SIG-M5 treated with dmso at 0.1 percent for 504 hours (cell line): Measurements from ENCODE around the gene SMC4.

Experiments
- DNase-seq: peaks from one replicate; lab custom pipeline; 2025; ENCODE audit not compliant: unreplicated experiment; lab: John Stamatoyannopoulos, UW

Gene SMC4

DNA sequence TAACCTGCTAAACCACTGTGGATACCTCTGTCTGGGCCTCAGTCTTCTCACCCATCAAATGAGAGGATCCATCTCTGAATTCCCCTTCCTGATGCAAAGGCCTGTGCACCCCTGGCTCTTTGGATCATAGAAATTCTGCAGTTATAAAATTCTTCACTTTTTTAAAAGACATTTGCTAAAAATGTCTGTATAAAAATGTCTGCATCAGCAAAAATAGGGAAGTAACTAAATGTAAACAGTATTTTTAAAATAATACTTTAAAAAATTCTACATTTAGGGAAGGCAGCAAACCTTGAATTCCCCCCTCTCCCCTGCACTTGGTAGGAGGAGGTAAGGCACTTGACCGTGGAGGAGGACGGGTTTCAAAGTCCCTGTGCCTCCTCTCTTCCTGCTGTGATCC is 75.7 kb downstream of the SMC4 start:
- no peak for DNase-seq

DNA sequence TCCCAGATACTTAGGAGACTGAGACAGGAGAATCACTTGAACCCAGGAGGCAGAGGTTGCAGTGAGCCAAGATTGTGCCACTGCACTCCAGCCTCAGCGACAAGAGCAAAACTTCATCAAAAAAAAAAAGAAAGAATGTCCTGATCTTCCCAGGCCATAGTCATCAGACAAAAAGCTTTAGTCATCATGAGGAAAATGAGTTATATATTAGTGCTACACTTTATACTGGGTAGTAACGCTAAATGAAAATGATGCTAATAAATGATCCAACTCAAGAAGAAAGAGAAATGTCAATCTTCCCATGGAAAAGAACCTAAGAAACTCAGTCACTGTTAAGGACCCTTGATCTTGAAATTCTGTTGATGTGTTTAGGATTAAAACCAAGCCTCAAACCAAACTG is 76.4 kb downstream of the SMC4 start:
- no peak for DNase-seq

DNA sequence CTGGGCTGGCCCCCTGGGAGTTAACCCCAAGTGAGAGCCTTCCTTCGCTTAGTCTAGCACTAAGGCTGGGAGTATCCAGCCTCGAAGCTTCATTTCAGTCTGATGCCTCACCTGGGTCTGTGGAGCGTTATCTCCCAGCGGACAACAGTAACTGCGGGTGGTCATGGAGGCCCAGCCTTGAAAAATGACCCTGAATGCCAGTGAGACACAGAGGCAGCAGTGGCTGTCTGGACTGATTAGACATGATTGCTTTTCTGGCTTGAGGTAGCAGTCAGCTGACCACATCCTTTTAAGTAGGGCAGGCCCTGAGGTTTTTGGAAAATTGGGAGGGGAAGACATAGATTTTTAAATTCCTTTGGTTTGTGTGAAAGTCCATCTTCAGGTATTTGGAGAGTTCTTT is 78.3 kb downstream of the SMC4 start:
- DNase-seq, result no peak

DNA sequence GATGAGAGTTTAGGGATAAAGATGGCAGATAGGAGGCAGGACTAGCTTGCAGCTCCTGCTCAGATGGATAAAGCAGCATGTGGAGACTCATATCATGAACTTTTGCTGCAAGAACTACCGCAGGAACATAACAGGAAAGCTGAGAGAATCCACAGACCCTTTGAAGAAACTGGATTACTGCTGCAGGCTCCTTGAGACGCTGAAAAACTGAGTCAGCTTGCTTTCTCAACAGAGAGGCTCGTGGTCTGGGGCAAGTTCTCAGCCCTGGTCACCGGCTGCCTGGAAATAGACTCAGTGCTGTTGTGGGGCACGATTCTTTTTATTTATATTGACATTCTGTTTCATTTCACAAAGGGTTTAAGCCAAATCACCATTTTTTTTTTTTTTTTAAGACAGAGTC is 78.9 kb downstream of the SMC4 start:
- no peak for DNase-seq

DNA sequence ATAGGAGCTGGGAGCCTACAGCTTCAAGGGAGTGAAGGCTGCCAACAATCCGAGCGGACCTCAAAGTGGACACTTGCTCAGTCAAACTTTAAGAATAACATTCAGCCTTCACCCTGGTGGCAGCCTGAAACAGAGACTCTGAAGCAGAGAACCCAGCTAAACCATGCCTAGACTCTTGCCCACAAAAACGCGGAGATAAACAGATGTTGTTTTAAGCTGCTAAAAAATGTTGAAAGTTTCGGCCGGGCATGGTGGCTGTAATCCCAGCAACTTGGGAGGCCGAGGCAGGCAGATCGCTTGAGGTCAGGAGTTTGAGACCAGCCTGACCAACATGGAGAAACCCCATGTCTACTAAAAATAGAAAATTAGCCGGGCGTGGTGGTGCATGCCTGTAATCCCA is 79.9 kb downstream of the SMC4 start:
- DNase-seq, result no peak

DNA sequence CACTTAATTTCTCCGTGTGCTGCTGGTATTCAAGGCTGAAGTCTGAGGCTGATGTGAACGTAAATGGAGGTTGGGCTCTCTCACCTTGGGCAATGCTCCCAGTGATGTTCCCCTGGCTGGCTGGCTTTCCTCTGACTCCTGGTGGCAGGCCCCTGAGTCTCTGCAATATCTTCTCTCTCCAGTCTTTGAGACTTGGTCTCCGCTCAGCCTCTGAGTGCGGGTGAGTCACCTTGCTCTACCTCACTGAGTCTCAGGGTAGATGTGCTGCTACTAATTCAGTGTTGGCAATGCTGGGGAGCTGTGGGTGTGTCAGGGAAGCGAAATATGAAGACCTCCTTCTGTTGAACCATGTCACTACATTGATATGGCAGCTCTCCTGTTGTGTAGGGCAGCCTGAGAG is 81.5 kb downstream of the SMC4 start:
- DNase-seq, result no peak

DNA sequence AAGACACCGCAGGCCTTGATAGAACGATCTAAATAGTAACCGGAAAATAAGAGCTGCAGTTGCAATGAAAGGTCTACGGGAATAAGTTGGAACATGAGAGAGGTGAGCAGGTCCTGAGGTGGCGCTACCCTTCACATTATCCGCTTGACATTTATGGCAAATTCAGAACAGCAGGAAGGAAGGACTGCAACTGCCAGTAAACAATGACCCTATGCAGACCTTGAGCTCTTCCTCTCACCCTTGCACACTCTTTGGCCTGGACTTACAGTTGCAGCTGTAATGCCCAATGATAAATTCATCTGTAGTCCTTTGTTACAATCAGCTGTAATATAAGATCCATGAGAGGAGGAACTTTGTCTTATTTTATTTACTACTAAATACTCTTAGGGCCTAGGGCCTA is 82.4 kb downstream of the SMC4 start:
- DNase-seq, result no peak

DNA sequence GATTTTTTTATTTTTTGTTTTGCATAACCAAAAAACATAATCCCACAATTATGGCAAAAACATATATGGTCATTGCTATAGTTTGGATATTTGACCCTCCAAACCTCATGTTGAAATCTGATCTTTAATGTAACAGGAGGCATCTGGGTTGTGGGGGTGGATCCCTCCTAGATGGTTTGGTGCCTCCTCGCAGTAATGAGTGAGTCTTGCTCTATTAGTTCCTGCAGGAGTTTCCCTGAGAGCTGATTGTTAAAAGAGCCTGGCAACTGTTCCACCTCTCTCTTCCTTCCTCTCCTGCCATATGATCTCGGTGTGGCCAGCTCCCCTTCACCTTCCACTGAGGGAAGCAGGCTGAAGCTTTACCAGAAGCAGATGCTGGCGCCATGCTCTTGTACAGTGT is 83.3 kb downstream of the SMC4 start:
- DNase-seq, result no peak
